TTC549 (cell line): Measurements from ENCODE around the gene KAT2B.

ENCODE experiments used
- FAIRE-seq: peaks from 2 replicates; lab custom pipeline; 2012; peaks lifted over from hg19 to GRCh38; lab: Jason Lieb, UNC

Gene KAT2B

DNA sequence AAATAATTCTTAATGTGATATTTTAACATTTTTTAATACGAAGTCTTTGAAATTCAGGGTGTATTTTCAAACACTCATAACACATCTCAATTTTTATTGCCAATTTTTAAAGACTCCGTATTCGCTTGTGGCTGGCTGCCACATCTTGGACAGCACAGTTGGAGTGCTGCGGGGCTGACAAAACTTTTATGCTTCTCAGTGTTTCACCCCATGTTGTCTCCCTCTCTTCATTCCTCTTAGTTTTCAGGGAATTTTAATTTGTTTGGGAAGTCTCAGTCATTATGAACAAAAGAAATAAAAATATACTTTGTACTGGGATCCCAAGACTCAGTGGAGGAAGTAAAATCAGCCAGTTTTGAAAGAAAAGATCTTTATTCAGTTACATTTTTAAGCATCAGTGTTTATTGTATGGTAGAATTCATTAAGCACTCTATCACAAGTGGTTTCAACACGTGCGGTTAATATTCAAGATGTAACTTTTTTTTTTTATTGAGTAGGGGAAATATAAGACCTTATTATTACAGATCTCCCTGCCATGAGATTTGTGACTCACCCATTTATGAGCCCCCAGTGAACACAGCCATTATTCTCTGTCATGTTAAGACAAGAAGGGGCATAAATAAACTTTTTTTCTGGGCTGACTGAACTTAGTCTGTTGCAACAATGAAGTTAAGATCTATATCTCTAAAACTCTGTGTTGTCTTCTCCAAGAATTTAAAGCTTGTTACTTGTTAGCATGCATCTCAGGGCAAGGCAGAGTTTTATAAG lies 26.8 kb downstream of the KAT2B start:
- FAIRE-seq, result no peak

DNA sequence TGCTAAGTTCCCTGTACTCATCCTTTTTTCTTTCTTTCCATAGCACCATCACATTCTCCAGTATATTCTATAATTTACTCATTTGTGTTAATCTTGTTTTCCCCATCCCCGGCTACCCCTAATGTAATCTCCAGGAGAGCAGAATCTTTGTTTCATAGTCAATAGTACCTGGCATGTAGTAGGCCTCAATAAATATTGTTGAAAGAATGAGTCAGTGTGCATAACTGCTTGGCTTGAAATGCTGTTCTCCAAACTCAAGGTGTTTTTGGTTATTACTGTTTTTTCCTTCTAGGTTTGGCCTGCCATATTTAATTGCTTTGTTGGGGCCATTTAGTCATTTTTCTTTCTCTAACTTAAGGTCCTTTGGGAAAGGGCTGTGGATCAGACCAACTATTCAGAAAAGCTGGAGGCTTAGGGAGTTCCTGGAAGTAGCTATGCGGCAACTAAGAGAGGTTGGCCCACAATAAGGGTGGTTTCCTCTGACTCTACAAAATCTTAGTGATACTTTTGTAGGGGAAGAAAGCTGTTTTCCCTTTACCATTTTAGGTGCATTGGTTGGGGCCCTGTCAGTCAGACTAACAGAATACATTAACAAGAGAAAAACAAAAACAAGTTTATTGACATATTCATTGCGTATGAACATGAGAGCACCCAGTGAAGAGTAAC lies 28.4 kb downstream of the KAT2B start:
- no peak for FAIRE-seq

DNA sequence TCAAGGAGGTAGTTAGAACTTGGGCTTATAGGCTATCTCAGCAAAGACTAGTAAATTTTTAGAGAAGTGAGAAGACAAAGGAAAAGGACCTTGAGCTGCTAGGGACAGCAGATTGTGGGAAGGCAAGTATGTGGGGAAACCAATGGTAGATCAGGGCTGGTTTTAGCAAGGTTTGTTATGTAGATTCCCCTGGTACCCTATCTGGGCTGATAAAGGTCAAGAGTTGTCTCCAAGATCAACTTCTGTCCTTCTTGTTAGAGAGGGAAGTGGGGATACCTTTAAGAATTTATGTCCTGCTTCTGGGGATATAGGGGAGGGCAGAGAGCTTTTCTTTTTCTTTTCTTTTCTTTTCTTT lies 28.9 kb downstream of the KAT2B start:
- FAIRE-seq, result no peak

DNA sequence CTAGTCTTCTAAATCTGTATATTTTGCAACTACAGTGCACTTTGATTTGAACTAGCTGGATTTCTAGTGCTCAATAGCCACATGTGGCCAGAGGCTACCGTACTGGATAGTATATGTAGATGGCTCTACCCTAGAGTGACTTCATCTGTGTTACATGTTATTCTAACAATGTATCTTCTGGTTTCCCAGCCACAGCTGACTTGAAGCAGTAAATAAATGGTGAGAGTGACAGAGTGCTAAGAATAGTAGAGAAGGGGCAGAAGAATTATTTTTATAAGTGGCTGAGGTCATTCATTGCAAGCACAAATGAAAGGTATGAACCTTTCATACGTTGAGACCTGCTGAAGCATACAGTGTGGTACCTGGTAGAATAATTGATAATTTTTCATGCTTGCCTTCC lies 30.9 kb downstream of the KAT2B start:
- no peak for FAIRE-seq

DNA sequence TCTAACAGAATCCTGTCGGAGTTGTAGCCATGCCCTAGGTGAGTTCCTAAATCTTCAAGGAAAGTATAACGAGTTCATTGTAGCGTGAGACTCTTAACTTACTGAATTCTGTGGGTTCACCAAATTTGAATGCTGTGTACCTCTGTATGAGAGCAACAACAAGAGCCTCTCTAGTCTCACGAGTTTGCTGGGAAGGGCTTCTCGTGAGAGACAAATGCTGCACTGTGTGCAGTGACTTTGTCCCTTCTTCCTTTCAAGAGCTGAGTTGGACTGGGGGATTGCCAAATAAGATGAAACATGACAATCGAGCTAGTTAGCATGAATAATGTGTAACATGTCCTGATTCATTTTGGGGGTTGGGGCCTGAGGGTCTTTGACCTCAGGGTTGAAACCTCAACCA lies 32.2 kb downstream of the KAT2B start:
- no peak for FAIRE-seq

DNA sequence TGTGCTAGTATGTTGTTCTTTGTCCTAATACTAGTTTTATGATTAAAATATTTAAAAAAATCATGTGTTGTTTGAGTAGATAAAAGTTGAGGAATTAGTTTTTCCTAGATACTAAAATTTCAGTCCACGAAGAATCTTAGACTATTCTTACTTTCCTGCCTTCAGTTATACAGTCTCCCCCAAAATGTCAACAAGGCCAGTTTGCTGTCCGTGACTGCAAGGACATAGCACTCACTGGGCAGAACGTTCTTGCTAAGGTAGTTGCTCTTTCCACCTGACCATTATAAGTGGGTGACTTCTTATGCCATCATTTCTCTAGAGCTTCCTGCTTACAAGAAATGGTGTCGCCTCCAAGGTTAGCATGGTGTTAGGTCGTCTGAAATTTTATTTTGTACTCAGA lies 32.8 kb downstream of the KAT2B start:
- FAIRE-seq, result no peak

DNA sequence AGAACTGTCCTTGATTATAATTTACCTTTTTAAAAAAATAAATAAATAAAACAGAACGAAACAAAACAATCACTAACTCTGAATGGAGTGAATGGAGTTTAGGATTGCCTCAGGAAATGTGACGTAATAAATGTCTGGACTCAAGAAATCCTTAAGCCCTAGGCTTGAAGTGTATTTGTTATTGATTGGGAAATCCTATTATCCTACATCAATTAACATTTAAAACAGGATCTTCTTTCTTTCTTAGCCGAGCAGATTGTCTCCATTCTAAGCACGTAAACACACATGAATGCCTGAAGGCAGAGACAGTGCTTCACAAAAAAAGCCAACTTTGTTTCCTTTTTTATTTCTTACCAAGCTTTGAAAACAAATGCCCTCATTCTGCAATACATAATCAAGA lies 33.4 kb downstream of the KAT2B start:
- FAIRE-seq, result no peak

DNA sequence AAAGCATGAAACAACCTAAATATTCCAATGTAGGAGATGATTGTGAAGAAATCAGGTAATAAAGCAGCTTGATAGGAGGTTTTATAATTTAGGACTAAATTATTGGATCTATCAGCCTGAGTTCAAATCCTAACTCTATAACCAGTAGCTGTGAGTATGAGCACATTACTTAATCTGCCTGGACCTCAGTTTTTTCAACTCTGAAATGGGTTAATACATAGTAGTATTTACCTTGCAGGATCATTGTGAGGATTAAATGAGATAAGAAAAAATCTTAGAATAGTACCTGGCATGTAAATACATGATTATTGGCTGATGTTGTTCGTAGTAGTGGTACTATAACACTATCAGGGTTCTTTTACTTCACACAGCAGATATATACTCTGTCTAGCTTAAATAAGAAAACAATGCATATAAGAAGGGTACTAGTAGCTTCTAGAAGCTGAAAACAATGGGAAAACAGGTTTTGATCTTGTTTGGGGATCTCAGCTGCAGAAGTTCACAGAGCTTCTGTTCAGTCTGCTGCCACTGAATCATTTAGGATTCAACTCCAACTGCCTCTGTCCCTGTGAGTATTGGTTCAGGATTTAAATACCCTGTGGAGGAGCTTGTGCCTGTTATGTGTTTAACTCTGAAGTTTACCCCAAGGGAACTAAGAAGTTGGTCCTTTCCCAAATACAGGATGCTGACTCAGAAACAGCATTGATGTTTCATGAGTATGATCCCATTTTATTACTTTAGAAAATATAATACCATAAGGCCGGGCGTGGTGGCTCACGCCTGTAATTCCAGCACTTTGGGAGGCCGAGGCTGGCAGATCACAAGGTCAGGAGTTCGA lies 34.2 kb downstream of the KAT2B start:
- FAIRE-seq, result no peak

DNA sequence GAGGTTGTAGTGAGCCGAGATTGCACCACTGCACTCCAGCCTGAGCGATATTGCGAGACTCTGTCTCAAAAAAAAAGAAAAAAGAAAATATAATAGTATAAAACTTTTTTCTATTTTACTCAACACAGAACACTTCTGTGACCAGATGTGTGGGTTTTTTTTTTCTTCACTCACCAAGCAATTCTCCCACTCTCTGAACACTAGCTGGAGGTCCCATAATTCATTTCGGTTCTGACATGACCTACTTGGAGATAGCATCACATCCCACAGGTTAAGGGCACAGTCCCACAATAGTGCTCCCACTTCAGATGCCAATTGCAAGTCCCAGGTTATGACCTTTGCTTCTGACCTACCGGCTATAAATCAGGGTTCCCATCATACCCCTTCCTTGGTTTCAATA lies 35.0 kb downstream of the KAT2B start:
- no peak for FAIRE-seq

DNA sequence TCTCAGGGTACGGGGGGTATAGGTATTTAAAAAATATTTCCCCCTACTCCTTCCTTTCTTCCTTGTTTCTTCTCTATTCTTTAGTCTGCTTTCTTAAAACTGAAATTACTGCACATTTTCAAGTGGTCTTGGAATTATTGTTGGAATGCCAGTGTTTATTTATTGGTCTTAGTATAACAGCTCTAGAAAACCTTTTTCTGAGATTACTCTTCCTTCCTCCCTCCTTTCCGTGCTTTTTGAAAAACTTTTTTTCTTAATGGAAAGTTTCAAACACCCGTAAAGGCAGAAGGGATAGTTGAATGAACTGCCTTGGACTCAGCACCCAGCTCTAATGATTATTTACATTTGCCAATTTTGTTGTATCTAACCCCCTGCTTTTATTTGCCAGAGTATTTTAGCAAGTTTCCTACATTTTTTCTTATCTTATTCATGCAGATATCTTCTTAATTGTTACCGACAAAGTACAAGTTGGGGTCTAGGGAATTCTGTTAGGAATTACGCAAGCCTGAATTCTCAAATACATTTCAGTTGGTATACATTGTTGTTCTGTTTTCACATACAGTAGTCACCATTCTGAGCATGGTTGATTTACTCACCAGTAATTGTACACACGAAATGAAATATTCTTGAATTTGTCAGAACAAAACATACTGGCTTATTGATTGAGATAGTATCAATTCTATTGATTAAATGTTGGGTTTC lies 36.2 kb downstream of the KAT2B start:
- no peak for FAIRE-seq

DNA sequence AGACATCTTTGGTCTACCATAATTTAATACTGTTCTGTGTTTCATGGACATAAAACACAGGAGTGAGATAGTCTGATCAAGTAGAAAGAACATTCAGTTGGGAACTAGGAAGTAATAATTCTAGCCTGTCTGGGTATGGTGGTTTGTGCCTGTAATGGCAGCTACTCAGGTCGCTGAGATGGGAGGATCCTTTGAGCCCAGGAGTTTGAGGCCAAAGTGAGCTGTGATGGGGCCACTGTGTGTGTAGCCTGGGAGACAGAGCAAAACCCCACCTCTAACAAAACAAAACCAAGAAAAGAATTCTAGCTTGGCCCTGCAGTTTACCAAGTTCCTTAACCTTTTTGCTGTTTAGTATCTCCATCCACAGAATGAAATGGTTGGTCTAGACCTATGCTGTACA lies 36.8 kb downstream of the KAT2B start:
- no peak for FAIRE-seq

DNA sequence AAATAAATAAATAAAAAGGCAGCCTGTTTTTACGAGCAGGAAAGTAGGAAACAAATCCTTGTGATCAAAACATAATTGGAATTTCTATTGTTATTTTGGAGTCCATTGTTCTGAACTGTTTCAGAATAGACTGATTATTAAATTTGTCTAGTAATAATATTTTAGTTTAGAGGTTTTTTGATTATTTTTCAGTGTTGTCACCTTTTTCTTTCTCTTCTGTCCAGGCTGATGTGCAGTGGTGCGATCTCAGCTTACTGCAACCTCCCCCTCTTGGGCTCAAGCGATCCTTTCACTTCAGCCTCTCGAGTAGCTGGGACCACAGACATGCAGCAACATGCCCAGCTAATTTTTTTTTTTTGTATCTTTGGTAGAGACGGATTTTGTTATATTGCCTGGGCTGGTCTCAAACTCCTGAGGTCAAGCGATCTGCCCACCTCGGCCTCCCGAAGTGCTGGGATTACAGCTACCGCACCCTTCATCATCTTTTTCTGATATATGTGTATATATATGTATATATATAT lies 38.0 kb downstream of the KAT2B start:
- FAIRE-seq, result no peak

DNA sequence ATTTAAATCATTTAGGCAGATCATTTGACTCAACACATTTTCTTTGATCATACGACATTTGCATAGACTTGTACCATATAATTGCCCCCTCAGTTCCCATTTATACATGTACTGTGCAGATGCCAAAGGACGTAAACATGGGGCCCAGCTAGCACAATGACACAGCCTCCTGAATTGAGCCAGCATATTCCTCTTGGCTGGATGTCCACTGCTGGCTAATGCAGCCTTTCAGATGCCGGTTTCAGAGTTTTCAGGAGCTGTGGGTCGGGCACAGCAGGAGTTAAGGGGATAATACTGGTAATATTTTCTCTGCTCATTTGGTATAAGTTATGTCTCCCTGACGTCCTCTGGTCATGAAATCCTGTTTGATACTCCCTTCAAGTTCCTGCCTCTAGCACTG lies 39.4 kb downstream of the KAT2B start:
- FAIRE-seq, result no peak

DNA sequence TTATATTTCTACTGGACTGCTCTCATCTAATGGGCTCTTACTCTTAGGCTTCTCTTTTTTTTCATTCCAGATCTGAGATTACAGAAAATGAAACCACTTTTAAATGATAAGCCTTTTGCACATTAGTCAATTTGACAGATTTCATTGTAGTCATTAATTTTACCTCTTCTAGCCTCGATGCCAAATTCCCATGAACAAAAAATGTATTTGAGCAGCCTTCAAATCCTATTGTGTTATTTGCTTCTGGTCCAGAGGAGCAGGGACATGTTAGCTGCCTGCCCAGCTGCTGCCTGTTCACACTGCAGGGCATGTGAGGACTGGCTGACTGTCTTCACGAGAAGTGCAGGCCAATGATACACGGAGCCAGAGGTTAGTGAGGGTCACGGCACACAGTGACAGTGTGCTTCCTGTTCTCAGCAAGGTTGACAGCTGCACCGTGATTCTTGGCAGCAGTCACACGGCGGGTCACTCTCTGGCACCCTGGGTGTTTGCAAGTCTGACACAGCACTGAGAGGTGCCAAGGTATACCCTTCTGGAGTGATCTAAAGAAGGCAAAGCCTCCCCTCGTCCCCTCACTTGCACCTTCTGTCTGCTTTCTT lies 40.8 kb downstream of the KAT2B start:
- no peak for FAIRE-seq

DNA sequence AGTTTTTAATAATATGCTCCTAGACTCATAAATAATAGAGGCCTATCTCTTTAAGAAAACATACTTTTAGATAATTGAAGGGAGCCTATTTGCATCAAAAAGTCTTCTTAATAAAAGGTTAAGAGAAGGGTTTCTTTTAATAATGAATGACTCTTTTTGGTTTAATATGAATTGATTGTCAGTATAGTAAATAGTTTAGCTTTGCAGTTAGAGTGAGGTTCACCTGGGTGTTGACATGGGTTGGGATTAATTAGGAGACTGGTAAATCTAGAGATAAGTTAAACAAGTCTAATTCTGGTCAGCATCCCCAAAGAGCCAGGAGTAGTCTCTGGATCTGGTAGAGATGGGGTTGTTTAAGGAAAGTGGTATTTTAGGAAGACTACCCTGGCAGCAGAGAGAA lies 43.0 kb downstream of the KAT2B start:
- no peak for FAIRE-seq

DNA sequence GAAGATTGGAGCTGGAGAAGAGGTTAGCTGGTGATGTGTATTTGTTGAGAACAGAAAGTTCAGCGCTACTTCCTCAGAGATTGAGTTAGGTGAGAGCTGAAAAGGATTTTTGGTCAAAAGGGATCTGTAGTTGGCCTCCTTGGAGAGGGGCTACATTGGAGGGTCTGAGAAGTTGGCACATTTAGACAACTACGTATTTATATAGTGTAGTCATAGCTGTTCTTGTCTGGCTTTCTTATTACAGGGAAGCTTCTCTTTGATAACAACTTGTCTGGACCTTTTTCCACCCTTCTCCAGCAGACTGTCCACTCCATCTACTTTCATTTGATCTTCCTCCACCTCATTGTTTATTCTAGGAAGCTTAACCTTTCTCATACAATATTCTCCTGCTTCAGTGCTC lies 43.7 kb downstream of the KAT2B start:
- no peak for FAIRE-seq

DNA sequence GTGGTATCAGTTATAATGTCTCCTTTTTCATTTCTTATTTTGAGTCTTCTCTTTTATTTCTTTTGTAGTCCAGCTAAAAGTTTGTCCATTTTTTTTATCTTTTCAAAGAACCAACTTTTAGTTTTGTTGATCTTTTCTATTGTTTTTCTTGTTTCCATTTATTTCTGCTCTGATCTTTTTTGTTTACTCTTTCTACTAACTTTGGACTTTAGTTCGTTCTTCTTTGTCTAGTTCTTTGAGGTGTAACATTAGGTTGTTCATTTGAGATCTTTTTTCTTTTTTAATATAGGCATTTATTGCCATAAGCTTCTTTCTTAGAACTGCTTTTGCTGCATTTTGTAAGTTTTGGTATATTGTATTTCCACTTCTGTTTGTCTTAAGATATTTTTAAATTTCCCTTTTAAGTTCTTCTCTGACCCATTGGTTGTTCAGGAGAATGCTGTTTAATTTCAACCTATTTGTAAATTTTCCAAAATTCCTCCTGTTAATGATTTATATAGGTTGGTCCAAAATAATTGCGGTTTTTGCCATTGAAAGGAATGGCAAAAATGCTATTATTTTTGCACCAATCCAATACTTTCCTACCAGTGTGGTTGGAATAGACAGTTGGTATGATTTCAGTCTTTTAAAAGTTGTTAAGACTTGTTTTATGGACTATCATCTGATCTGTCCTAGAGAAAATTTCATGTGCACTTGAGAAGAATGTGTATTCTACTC lies 51.2 kb downstream of the KAT2B start:
- no peak for FAIRE-seq

DNA sequence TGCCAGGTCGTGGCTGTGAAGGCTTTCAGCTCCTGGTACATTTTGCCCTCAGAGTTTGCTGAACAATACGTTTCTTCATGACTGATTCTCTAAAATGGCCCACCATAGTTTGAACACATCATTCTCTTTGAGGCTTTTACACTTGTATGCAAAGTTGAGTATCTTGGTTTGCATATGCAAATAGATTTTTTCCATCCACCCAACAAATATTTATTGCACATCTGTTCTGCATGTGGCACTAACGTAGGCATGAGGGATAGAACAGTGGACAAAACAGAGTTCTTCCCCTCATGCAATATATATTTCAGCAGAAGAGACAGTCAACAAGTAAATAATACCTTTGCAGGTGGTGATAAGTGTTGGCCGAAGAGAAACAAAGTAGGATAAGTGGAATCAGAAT lies 55.2 kb downstream of the KAT2B start:
- FAIRE-seq, result no peak

DNA sequence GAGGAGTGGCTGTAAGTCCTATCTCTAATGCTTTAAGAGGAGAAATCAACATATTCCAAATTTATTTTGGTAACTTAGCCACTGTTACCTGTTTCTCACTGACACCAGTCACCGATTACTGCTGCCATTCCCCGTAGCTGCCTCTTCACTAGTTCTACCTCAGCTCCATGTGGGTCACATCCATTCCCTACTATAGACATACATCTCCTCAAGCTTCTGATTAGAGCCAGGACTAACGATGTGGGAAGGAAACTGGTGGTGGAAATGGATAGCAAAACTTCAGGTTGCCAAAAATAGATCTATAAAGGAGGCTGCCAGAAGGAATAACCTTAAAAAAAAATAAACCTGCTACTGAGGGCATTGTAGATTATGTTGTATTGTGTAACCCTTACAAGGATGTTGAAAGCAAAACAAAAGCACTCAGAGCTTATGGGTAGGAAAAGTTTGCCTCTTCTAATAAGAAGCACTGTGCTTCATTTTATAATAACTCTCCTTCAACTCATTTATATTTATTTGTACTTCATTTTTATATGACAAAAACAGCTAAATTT lies 56.0 kb downstream of the KAT2B start:
- no peak for FAIRE-seq

DNA sequence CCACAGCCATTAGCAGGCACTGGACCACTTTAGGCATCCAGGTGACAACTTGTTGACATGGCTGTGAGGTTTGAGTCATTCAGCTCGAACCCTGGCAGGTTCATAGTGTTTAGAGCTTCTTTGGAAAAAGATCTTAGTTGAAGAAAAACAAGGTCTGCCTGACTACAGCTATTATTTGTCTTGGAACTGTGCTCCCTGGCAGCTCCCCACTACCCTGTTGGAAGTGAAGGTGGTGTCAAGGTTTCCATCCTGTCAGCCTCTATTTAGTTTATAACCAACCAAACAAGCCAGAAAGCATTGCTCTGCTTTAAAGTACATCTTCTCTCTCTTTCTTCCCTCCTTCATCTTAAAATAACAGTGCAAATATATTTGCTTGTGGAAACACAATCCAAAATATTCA lies 56.8 kb downstream of the KAT2B start:
- FAIRE-seq, result no peak

DNA sequence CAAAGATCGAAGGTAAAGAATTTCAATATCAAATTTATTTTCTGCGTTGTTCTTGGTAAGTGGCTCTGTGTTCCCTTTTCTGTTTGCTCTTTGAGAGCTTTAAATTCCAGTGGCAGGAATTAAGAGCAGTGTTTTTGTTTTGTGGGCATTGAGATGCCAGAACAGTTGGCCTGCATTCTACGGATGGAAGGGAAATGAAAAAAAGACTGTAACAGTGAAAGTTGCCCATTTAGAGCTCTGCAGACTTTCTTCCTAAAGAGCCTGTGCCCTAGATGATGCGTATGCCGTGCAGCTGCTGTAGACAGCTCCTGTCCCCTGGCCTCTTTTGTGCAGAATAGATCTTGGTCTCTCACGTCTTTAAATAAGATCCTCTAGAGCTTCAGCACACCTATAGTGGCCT lies 58.8 kb downstream of the KAT2B start:
- no peak for FAIRE-seq
